Vagina (tissue), 2 donors: ENCODE results near the gene DBNDD1. TPM values are rescaled to one million over a fixed set of nuclear protein-coding genes. Genes with fewer than 3 reads are reported as not detected.

ENCODE experiments used
- DNase-seq, 2 donors: peaks; one replicate each; pipeline ENCODE4 v3.0.0-alpha.2; 2017; ENCODE audit errors: extremely low spot score in 2 of 2
- H3K27ac ChIP-seq: fragments of 200-600 bp; sonication (generic); one replicate; pipeline ENCODE4 v1.5.1; 2019
- H3K27me3 ChIP-seq: fragments of 200-600 bp; sonication (generic); one replicate; pipeline ENCODE4 v1.5.1; 2019
- H3K36me3 ChIP-seq, 2 donors: fragments of 200-600 bp; sonication (generic); one replicate each; pipeline ENCODE4 v1.5.1; 2017 to 2019
- H3K4me1 ChIP-seq: fragments of 200-600 bp; sonication (generic); one replicate; pipeline ENCODE4 v1.5.1; 2019
- H3K4me3 ChIP-seq, 2 donors: fragments of 200-600 bp; sonication (generic); 1 replicate in 1 of 2; 2 replicates in 1 of 2; pipeline ENCODE4 v1.5.1; 2016 to 2019
- H3K9me3 ChIP-seq: fragments of 200-600 bp; sonication (generic); one replicate; pipeline ENCODE4 v1.5.1; 2019
- POLR2A ChIP-seq, 2 donors: fragments of 450-650 bp; IDR thresholded peaks; one replicate each; pipeline ENCODE4 v1.6.1; 2017; ENCODE audit warnings: antibody characterized with exemption in 2 of 2, mild to moderate bottlenecking in 2 of 2, moderate library complexity in 2 of 2
- POLR2AphosphoS5 ChIP-seq, 2 donors: sonication (generic); formaldehyde crosslinking; IDR thresholded peaks; one replicate each; pipeline ENCODE4 v1.9.0; 2017; ENCODE audit warnings: antibody characterized with exemption in 2 of 2, mild to moderate bottlenecking in 2 of 2, low read depth in 1 of 2; ENCODE audit not compliant: insufficient read depth in 1 of 2
- intact Hi-C: fragments of 100-400 bp; cut with DNase I; formaldehyde crosslinking; loops from one replicate; pipeline ENCODE4 v1.15.1; 2023
- total RNA-seq: library from RNA; depleted of rRNA; stranded (reverse); fragments of >200 nt; gene quantifications from one replicate; pipeline ENCODE4 v1.2.3, GENCODE V29; 2016
- TF ChIP-seq, protein P1 (sequence below), 3 experiments: fragments of 450-650 bp in 2 of 3; fragments of 200-600 bp in 1 of 3; sonication (generic) in 1 of 3; IDR thresholded peaks; one replicate each; pipeline ENCODE4 v1.5.1; 2017 to 2019; ENCODE audit warnings: antibody characterized with exemption in 3 of 3, mild to moderate bottlenecking in 2 of 3, moderate library complexity in 2 of 3

The DBNDD1 gene
- total RNA-seq, 1 donor from 2014 or later, result 8.1 TPM

DNA sequence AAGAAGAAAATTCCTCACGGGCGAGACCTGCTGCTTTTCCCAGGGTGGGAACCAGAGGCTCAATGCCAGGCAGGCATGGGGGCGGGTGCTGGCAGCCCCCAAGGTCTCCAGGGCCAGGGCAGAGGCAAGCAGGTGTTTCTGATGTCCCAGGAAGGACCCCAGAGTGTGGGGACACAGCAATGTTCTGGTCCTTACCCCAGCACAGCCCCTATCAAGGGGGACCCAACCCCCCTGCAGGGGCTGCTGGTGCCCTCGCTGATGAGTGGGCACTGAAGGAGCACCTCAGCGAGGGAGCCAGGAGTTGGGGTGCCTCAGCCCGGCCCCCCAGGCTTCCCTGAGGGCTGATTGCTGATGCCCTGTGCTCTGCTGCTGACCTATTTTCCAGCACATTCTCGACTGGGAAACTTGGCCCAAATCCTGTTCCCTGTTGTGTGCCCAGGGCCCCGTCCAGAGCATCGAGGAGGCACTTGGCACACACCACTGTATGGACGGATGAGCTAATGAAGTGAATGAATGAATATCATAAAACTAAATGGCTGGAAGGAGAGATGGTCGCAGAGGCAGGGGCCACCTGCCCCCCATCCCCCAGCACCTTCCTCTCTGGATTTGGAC, 2.8 kb downstream of the DBNDD1 start:
- intact Hi-C loops, result no loop called here
- Histone ChIP-seq H3K4me3 (no peak overlapping the region), H3K4me1 (peaks cover 21% of the 10 kb centered on the region), H3K27me3 (no peaks in the 10 kb centered on the region), H3K36me3 (no peaks in the 10 kb centered on the region), H3K9me3 (no peaks in the 10 kb centered on the region), H3K27ac (no peak overlapping the region)
- TF ChIP-seq, protein P1, sequence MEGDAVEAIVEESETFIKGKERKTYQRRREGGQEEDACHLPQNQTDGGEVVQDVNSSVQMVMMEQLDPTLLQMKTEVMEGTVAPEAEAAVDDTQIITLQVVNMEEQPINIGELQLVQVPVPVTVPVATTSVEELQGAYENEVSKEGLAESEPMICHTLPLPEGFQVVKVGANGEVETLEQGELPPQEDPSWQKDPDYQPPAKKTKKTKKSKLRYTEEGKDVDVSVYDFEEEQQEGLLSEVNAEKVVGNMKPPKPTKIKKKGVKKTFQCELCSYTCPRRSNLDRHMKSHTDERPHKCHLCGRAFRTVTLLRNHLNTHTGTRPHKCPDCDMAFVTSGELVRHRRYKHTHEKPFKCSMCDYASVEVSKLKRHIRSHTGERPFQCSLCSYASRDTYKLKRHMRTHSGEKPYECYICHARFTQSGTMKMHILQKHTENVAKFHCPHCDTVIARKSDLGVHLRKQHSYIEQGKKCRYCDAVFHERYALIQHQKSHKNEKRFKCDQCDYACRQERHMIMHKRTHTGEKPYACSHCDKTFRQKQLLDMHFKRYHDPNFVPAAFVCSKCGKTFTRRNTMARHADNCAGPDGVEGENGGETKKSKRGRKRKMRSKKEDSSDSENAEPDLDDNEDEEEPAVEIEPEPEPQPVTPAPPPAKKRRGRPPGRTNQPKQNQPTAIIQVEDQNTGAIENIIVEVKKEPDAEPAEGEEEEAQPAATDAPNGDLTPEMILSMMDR (IDR thresholded peaks at IDR 0.05), result no peak
- TF ChIP-seq POLR2A (IDR thresholded peaks at IDR 0.05), result no peak
- no peak for TF ChIP-seq POLR2AphosphoS5 (IDR thresholded peaks at IDR 0.05; ENCODE audit: insufficient read depth in 1 of 2, low read depth in 1 of 2)
- DNase-seq, result no peak

DNA sequence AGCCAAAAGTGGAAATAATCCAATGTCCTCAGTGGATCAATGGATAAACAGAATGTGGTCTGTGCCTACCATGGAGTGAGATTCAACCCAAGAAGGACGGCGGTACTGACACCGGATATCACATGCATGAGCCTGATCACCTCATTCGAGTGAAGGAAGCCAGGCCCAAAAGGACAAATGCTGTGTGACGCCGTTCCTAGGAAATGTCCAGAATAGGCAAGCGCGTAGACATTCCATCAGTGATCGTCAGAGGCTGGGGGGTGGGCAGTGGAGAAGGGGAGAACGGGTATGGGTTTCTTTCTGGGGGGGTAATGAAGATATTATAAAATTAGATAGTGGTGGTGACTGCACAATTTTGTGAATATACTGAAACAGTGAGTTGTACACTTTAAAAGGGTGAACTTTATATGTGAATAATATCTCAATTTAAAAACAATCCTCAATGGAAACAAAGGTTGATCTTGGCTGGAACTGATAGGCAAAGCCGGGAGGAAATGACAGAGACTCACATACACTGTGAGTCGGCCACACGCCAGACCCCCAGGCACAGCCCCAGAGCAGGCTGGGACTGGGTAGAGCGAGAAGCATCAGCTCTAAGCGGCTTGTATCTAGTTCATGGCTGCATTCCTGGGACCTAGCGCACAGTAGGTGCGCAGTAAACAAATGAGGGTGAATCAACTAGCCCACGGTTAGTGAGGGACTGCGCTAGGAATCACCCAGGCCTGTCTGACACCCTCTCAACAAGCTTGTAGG, 3.5 kb downstream of the DBNDD1 start:
- TF ChIP-seq POLR2AphosphoS5 (IDR thresholded peaks at IDR 0.05; ENCODE audit: insufficient read depth in 1 of 2, low read depth in 1 of 2) (no peak), POLR2A (IDR thresholded peaks at IDR 0.05) (no peak)
- TF ChIP-seq, protein P1 (IDR thresholded peaks at IDR 0.05), result no peak
- no peak for DNase-seq
- Histone ChIP-seq H3K36me3 (no peaks in the 10 kb centered on the region), H3K9me3 (no peaks in the 10 kb centered on the region), H3K27me3 (no peaks in the 10 kb centered on the region), H3K27ac (no peak overlapping the region), H3K4me1 (peaks cover 21% of the 10 kb centered on the region), H3K4me3 (no peak overlapping the region)
- intact Hi-C loops, result no loop called here

DNA sequence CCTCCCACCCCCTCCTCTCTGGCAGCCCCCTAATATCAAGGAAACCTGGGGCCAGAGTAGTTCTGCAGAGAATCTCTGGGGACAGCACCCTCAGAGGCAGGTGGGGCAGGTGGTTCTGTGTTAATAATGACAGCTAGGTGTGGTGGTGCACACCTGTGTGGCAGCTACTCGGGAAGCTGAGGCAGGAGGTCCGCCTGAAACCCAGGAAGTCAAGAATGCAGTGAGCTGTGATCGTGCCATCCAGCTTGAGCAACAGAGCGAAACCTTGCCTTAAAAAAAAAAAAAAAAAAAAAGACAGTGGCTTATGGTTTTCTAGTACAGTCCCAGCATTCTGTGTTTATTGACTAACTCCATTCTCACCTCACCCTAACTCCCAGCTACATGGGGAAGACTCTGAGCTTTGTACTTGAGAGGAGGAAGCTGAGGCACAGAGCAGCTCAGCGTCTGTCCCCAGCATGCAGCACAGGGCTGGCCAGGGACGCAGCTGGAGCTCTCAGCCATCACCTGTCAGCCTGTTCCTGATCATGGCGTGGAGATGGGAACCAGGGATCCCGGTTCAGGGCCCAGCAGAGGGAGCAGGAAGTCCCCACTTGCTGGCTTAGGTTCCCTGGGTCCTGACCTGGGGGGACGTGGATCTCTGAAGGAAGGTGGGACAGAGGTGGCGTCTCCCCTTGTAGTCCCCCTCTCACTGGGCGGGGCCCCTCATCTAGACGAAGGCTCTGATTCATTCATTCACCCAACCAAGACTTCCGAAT, 6.1 kb downstream of the DBNDD1 start:
- Histone ChIP-seq H3K4me1 (no peaks in the 10 kb centered on the region), H3K9me3 (no peaks in the 10 kb centered on the region), H3K4me3 (no peak overlapping the region), H3K27ac (no peak overlapping the region), H3K27me3 (no peaks in the 10 kb centered on the region), H3K36me3 (no peaks in the 10 kb centered on the region)
- no peak for TF ChIP-seq POLR2AphosphoS5 (IDR thresholded peaks at IDR 0.05; ENCODE audit: insufficient read depth in 1 of 2, low read depth in 1 of 2)
- TF ChIP-seq, protein P1 (IDR thresholded peaks at IDR 0.05), result no peak
- TF ChIP-seq POLR2A (IDR thresholded peaks at IDR 0.05), result no peak
- intact Hi-C loops, result no loop called here
- DNase-seq, result no peak

DNA sequence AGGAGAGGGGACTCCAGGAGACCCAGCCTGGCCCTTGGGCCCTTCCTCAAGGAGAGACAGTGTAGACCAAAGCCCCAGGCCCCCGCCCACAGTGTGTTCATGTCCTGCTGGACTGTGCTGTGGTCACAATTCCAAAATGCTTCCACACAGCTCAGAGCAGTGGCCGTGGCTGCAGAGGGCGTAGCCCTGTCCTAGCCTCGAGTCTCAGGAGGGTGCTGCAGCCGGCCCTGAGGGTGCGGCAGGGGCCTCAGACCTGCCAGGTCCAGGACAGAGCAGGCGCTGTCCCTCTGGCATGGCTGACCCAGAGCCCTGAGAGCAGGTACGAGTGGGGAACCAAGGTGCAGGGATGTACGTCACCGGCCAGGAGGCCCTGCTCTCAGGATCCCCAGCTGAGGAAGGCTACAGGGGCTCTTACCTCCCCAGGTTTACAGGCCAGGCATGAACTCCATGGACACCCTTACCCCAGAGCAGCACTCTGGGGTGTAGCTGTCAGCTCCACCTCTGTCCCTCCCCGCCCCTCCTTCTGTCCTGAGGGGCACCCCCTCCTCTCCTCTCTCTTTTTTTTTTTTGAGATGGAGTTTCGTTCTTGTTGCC, 7.3 kb downstream of the DBNDD1 start:
- no peak for DNase-seq
- Histone ChIP-seq H3K4me3 (no peak overlapping the region), H3K9me3 (no peaks in the 10 kb centered on the region), H3K27me3 (no peaks in the 10 kb centered on the region), H3K36me3 (no peaks in the 10 kb centered on the region), H3K4me1 (no peaks in the 10 kb centered on the region), H3K27ac (no peak overlapping the region)
- TF ChIP-seq, protein P1 (IDR thresholded peaks at IDR 0.05), result no peak
- no peak for TF ChIP-seq POLR2AphosphoS5 (IDR thresholded peaks at IDR 0.05; ENCODE audit: insufficient read depth in 1 of 2, low read depth in 1 of 2)
- TF ChIP-seq POLR2A (IDR thresholded peaks at IDR 0.05), result no peak
- intact Hi-C loops, result no loop called here
